HepG2 (cell line): Measurements from ENCODE around the gene FEV. TPM values are rescaled to one million over a fixed set of nuclear protein-coding genes. Genes with fewer than 3 reads are reported as not detected.

Source experiments
- ARNT2 ChIP-seq: sonication (generic); formaldehyde crosslinking; IDR thresholded peaks from 2 replicates; pipeline ENCODE4 v1.8.0; 2022; ENCODE audit warnings: mild to moderate bottlenecking, low read depth, missing genetic modification reagents, moderate library complexity
- BCL3 ChIP-seq: sonication (generic); formaldehyde crosslinking; IDR thresholded peaks from 2 replicates; pipeline ENCODE4 v1.5.1; 2020; ENCODE audit warnings: mild to moderate bottlenecking, missing genetic modification reagents, moderate library complexity
- CHD4 ChIP-seq: fragments of 200-600 bp; sonication (generic); IDR thresholded peaks from 2 replicates; pipeline ENCODE4 v1.7.0; 2017; ENCODE audit warnings: mild to moderate bottlenecking, low read length, borderline replicate concordance
- FOSL2 ChIP-seq: sonication (generic); formaldehyde crosslinking; IDR thresholded peaks from 2 replicates; pipeline ENCODE4 v1.4.0; 2020; ENCODE audit warnings: missing genetic modification reagents
- FOXK1 ChIP-seq: sonication (generic); formaldehyde crosslinking; IDR thresholded peaks from 2 replicates; pipeline ENCODE4 v1.4.0; 2020; ENCODE audit warnings: low read depth, missing genetic modification reagents, borderline replicate concordance
- HOXA5 ChIP-seq: sonication (generic); formaldehyde crosslinking; IDR thresholded peaks from 2 replicates; pipeline ENCODE4 v1.4.0; 2020; ENCODE audit warnings: missing genetic modification reagents
- KLF15 ChIP-seq: sonication (generic); formaldehyde crosslinking; IDR thresholded peaks from 2 replicates; pipeline ENCODE4 v1.8.1; 2023; ENCODE audit warnings: borderline replicate concordance, mild to moderate bottlenecking, inconsistent platforms, missing genetic modification reagents, mixed read lengths
- MIER2 ChIP-seq: IDR thresholded peaks from 2 replicates; pipeline ENCODE4 v1.6.1; 2016; ENCODE audit warnings: missing biosample characterization, missing genetic modification reagents
- NFYC ChIP-seq: IDR thresholded peaks from 2 replicates; pipeline ENCODE4 v1.6.1; 2016; ENCODE audit warnings: missing genetic modification reagents, missing compliant biosample characterization
- PHF21A ChIP-seq: sonication (generic); formaldehyde crosslinking; IDR thresholded peaks from 2 replicates; pipeline ENCODE4 v1.5.0; 2020; ENCODE audit warnings: mild to moderate bottlenecking, missing genetic modification reagents
- SAP130 ChIP-seq: IDR thresholded peaks from 2 replicates; pipeline ENCODE4 v1.6.1; 2016; ENCODE audit warnings: low read depth
- SP2 ChIP-seq: sonication (generic); formaldehyde crosslinking; IDR thresholded peaks from 2 replicates; pipeline ENCODE4 v1.5.1; 2020; ENCODE audit warnings: mild to moderate bottlenecking, missing genetic modification reagents
- SP4 ChIP-seq: sonication (generic); formaldehyde crosslinking; IDR thresholded peaks from 2 replicates; pipeline ENCODE4 v1.8.1; 2023; ENCODE audit warnings: mild to moderate bottlenecking, missing genetic modification reagents
- SP5 ChIP-seq: IDR thresholded peaks from 2 replicates; pipeline ENCODE4 v1.6.1; 2016; ENCODE audit warnings: low read depth, borderline replicate concordance
- YEATS2 ChIP-seq: sonication (generic); formaldehyde crosslinking; IDR thresholded peaks from 2 replicates; pipeline ENCODE4 v1.4.0; 2020; ENCODE audit warnings: missing genetic modification reagents, borderline replicate concordance
- ZBTB46 ChIP-seq: sonication (generic); formaldehyde crosslinking; IDR thresholded peaks from 2 replicates; pipeline ENCODE4 v1.4.0; 2020; ENCODE audit warnings: mild to moderate bottlenecking, missing genetic modification reagents, borderline replicate concordance
- ZBTB49 ChIP-seq: sonication (generic); formaldehyde crosslinking; IDR thresholded peaks from 2 replicates; pipeline ENCODE4 v1.4.0; 2020; ENCODE audit warnings: missing genetic modification reagents, borderline replicate concordance
- ZNF143 ChIP-seq: sonication (generic); formaldehyde crosslinking; IDR thresholded peaks from 2 replicates; pipeline ENCODE4 v1.4.0; 2020; ENCODE audit warnings: missing genetic modification reagents
- ZNF17 ChIP-seq: sonication (generic); formaldehyde crosslinking; IDR thresholded peaks from 2 replicates; pipeline ENCODE4 v1.5.0; 2020; ENCODE audit warnings: mild to moderate bottlenecking, missing genetic modification reagents
- ZNF317 ChIP-seq: sonication (generic); formaldehyde crosslinking; IDR thresholded peaks from 2 replicates; pipeline ENCODE4 v1.5.0; 2020; ENCODE audit warnings: mild to moderate bottlenecking, missing genetic modification reagents
- ZNF33A ChIP-seq: sonication (generic); formaldehyde crosslinking; IDR thresholded peaks from 2 replicates; pipeline ENCODE4 v1.5.1; 2020; ENCODE audit warnings: missing genetic modification reagents, mild to moderate bottlenecking, moderate library complexity, borderline replicate concordance
- ZNF546 ChIP-seq: sonication (generic); formaldehyde crosslinking; conservative IDR thresholded peaks from 2 replicates; pipeline ENCODE4 v1.8.1; 2023; ENCODE audit warnings: mild to moderate bottlenecking, missing genetic modification reagents
- ZNF891 ChIP-seq: sonication (generic); formaldehyde crosslinking; IDR thresholded peaks from 2 replicates; pipeline ENCODE4 v1.5.0; 2020; ENCODE audit warnings: mild to moderate bottlenecking, missing genetic modification reagents
- ZSCAN22 ChIP-seq: sonication (generic); formaldehyde crosslinking; IDR thresholded peaks from 2 replicates; pipeline ENCODE4 v1.4.0; 2020; ENCODE audit warnings: mild to moderate bottlenecking, missing genetic modification reagents
- polyA plus RNA-seq, 8 experiments: library from polyadenylated mRNA; depleted of rRNA in 3 of 8; stranded (reverse) in 7 of 8; unstranded in 1 of 8; fragments of >200 nt; fragmentation: Illumina TruSeq in 4 of 8; extraction: Trizol in 4 of 8; gene quantifications; 2 replicates each; pipeline versions ENCODE4 v1.2.1 to v1.2.3, GENCODE V29; 2011 to 2016; ENCODE audit warnings: low read depth in 4 of 8, missing spikeins in 1 of 8, mixed read lengths in 1 of 8; ENCODE audit not compliant: insufficient read depth in 1 of 8
- total RNA-seq, 5 experiments: library from RNA; depleted of rRNA; stranded (reverse); fragments of >200 nt; fragmentation: Illumina TruSeq; extraction: Trizol; gene quantifications; 2 replicates each; pipeline ENCODE4 v1.2.3, GENCODE V29; 2016; ENCODE audit warnings: low read depth in 1 of 5
- TF ChIP-seq, protein P1 (sequence below): sonication (generic); formaldehyde crosslinking; IDR thresholded peaks from 2 replicates; pipeline ENCODE4 v1.5.0; 2020; ENCODE audit warnings: missing genetic modification reagents, mild to moderate bottlenecking, borderline replicate concordance

Gene FEV
- total and polyA plus RNA-seq, 2 of the 13 experiments (the other 11 are each of a cell fraction or from before 2014, with no cell fraction given): not detected

- TF ChIP-seq ZBTB46 (CRISPR knock-in tag) (no peak), YEATS2 (CRISPR knock-in tag) (no peak), ZBTB49 (CRISPR knock-in tag) (no peak), ZNF33A (CRISPR knock-in tag) (no peak), ZNF891 (CRISPR knock-in tag) (no peak), KLF15 (CRISPR knock-in tag) (no peak), PHF21A (no peak), HOXA5 (CRISPR knock-in tag) (0 out of 2 replicates have a peak, but pooled peaks have one; percentile 46), ZSCAN22 (CRISPR knock-in tag) (no peak), FOSL2 (CRISPR knock-in tag) (no peak), NFYC (CRISPR knock-in tag) (peak; percentile 93), MIER2 (CRISPR knock-in tag) (peak; percentile 23; the same call in 1 of the 2 replicates), SAP130 (CRISPR knock-in tag) (peak; percentile 40; the same call in 1 of the 2 replicates), ARNT2 (CRISPR knock-in tag) (0 out of 2 replicates have a peak, but pooled peaks have one; percentile 14), ZNF143 (CRISPR knock-in tag) (no peak), ZNF317 (CRISPR knock-in tag) (no peak), ZNF546 (CRISPR knock-in tag) (no peak), SP5 (CRISPR knock-in tag) (peak; percentile 33; the same call in 1 of the 2 replicates), BCL3 (CRISPR knock-in tag) (no peak), SP2 (peak; percentile 90), CHD4 (no peak), FOXK1 (CRISPR knock-in tag) (no peak), SP4 (peak; percentile 63; the same call in 1 of the 2 replicates), ZNF17 (CRISPR knock-in tag) (no peak)
- TF ChIP-seq, protein P1, sequence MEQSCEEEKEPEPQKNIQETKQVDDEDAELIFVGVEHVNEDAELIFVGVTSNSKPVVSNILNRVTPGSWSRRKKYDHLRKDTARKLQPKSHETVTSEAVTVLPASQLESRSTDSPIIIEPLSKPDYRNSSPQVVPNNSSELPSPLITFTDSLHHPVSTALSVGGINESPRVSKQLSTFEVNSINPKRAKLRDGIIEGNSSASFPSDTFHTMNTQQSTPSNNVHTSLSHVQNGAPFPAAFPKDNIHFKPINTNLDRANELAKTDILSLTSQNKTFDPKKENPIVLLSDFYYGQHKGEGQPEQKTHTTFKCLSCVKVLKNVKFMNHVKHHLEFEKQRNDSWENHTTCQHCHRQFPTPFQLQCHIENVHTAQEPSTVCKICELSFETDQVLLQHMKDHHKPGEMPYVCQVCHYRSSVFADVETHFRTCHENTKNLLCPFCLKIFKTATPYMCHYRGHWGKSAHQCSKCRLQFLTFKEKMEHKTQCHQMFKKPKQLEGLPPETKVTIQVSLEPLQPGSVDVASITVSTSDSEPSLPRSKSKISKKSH (CRISPR knock-in tag): peak; percentile 67; the same call in 1 of the 2 replicates
- TF ChIP-seq, all 625 proteins: peak for 24
Observed at GRCh38 chr2:218959141-218959731, 25.7 kb downstream of the FEV start, which contains the start of gene CDK5R2 (continued).
